H9 (cell line): ENCODE results near the gene OTUD3. TPM values are rescaled to one million over a fixed set of nuclear protein-coding genes. Genes with fewer than 3 reads are reported as not detected.
"Not testable (repeated sequence)": the region's sequence is repeated elsewhere in the genome, so short reads cannot be mapped to it uniquely, and the experiment has no call there.

Experiments used
- DNase-seq: peaks from one replicate; pipeline ENCODE4 v3.0.0-alpha.2; 2017
- H2AFZ ChIP-seq: one replicate; pipeline ENCODE4 v1.6.1; 2013; ENCODE audit warnings: mild to moderate bottlenecking, low read length, control low read depth, moderate library complexity
- H2AK5ac ChIP-seq: 2 replicates; pipeline ENCODE4 v1.6.1; 2013; ENCODE audit warnings: low read length, control low read depth, mixed read lengths; ENCODE audit not compliant: insufficient read length
- H2BK120ac ChIP-seq: one replicate; pipeline ENCODE4 v1.6.1; 2013; ENCODE audit warnings: low read depth, mild to moderate bottlenecking, low read length, control low read depth, inconsistent platforms; ENCODE audit not compliant: poor library complexity, severe bottlenecking
- H2BK12ac ChIP-seq: 2 replicates; pipeline ENCODE4 v1.6.1; 2013; ENCODE audit warnings: low read length, control low read depth, mixed read lengths, low read depth; ENCODE audit not compliant: insufficient read length
- H2BK15ac ChIP-seq: 2 replicates; pipeline ENCODE4 v1.6.1; 2013; ENCODE audit warnings: low read depth, low read length, control low read depth
- H2BK20ac ChIP-seq: one replicate; pipeline ENCODE4 v1.6.1; 2013; ENCODE audit warnings: low read depth, mild to moderate bottlenecking, low read length, control low read depth, inconsistent platforms; ENCODE audit not compliant: poor library complexity, severe bottlenecking
- H2BK5ac ChIP-seq: 2 replicates; pipeline ENCODE4 v1.6.1; 2013; ENCODE audit warnings: low read length, control low read depth, mixed read lengths; ENCODE audit not compliant: insufficient read length
- H3K14ac ChIP-seq: 2 replicates; pipeline ENCODE4 v1.6.1; 2013; ENCODE audit warnings: low read length, control low read depth; ENCODE audit not compliant: insufficient read depth
- H3K18ac ChIP-seq: 2 replicates; pipeline ENCODE4 v1.6.1; 2013; ENCODE audit warnings: low read depth, mild to moderate bottlenecking, mixed read lengths, low read length, control low read depth; ENCODE audit not compliant: insufficient read length
- H3K23ac ChIP-seq: 2 replicates; pipeline ENCODE4 v1.6.1; 2013; ENCODE audit warnings: low read length, control low read depth, mixed read lengths, low read depth; ENCODE audit not compliant: insufficient read length
- H3K23me2 ChIP-seq: 2 replicates; pipeline ENCODE4 v1.6.1; 2013; ENCODE audit warnings: low read depth, mild to moderate bottlenecking, mixed read lengths, low read length, control low read depth; ENCODE audit not compliant: insufficient read length, poor library complexity, severe bottlenecking
- H3K27ac ChIP-seq: 2 replicates; pipeline ENCODE4 v1.5.1; 2013; ENCODE audit warnings: low read length, control low read depth, mixed read lengths, low read depth; ENCODE audit not compliant: insufficient read length
- H3K27me3 ChIP-seq: 2 replicates; pipeline ENCODE4 v1.6.1; 2013; ENCODE audit warnings: low read length, control low read depth, inconsistent platforms; ENCODE audit not compliant: insufficient read depth
- H3K4ac ChIP-seq: 2 replicates; pipeline ENCODE4 v1.6.1; 2013; ENCODE audit warnings: low read depth, mild to moderate bottlenecking, control low read depth, inconsistent platforms, low read length, moderate library complexity
- H3K4me1 ChIP-seq: 2 replicates; pipeline ENCODE4 v1.6.1; 2013; ENCODE audit warnings: low read length, control low read depth, inconsistent platforms; ENCODE audit not compliant: insufficient read depth
- H3K4me2 ChIP-seq: 2 replicates; pipeline ENCODE4 v1.6.1; 2013; ENCODE audit warnings: low read length, control low read depth, mixed read lengths; ENCODE audit not compliant: insufficient read length, insufficient read depth
- H3K56ac ChIP-seq: 2 replicates; pipeline ENCODE4 v1.6.1; 2013; ENCODE audit warnings: low read depth, mild to moderate bottlenecking, mixed read lengths, low read length, control low read depth; ENCODE audit not compliant: insufficient read length
- H3K79me1 ChIP-seq: 2 replicates; pipeline ENCODE4 v1.6.1; 2013; ENCODE audit warnings: low read depth, mild to moderate bottlenecking, moderate library complexity, low read length, control low read depth, inconsistent platforms; ENCODE audit not compliant: insufficient read depth, poor library complexity, severe bottlenecking
- H3K79me2 ChIP-seq: 2 replicates; pipeline ENCODE4 v1.6.1; 2013; ENCODE audit warnings: low read length, control low read depth, inconsistent platforms; ENCODE audit not compliant: insufficient read depth
- H3K9ac ChIP-seq: 2 replicates; pipeline ENCODE4 v1.6.1; 2013; ENCODE audit warnings: low read length, control low read depth, mixed read lengths; ENCODE audit not compliant: insufficient read length; ENCODE audit errors: extremely low read depth
- H3K9me3 ChIP-seq: one replicate; pipeline ENCODE4 v1.6.1; 2013; ENCODE audit warnings: low read depth, low read length, inconsistent platforms; ENCODE audit not compliant: control insufficient read depth
- H3T11ph ChIP-seq: one replicate; pipeline ENCODE4 v1.6.1; 2013; ENCODE audit warnings: mild to moderate bottlenecking, low read length, control low read depth, inconsistent platforms
- H4K20me1 ChIP-seq: one replicate; pipeline ENCODE4 v1.6.1; 2013; ENCODE audit not compliant: control insufficient read depth, insufficient read length, insufficient read depth
- H4K5ac ChIP-seq: 2 replicates; pipeline ENCODE4 v1.6.1; 2013; ENCODE audit warnings: low read depth, mild to moderate bottlenecking, mixed read lengths, low read length, control low read depth; ENCODE audit not compliant: insufficient read length
- H4K8ac ChIP-seq: replicated peaks from 2 replicates; pipeline ENCODE4 v1.6.1; 2013; ENCODE audit warnings: low read length, control low read depth, mixed read lengths, low read depth; ENCODE audit not compliant: insufficient read length
- H4K91ac ChIP-seq: 2 replicates; pipeline ENCODE4 v1.6.1; 2013; ENCODE audit warnings: low read depth, mild to moderate bottlenecking, moderate library complexity, mixed read lengths, low read length, control low read depth; ENCODE audit not compliant: insufficient read length
- H3K27ac Mint-ChIP-seq, 3 experiments: 2 replicates in 2 of 3; 3 replicates in 1 of 3; pipeline ENCODE4 v1.8.0; 2020 to 2021; ENCODE audit warnings: mixed read lengths in 3 of 3, mild to moderate bottlenecking in 1 of 3, moderate library complexity in 1 of 3
- H3K27me3 Mint-ChIP-seq: 2 replicates; pipeline ENCODE4 v1.8.0; 2021; ENCODE audit warnings: low read depth, mild to moderate bottlenecking, moderate library complexity, mixed read lengths
- H3K36me3 Mint-ChIP-seq, 3 experiments: 2 replicates in 2 of 3; 3 replicates in 1 of 3; pipeline ENCODE4 v1.8.0; 2020 to 2021; ENCODE audit warnings: low read depth in 3 of 3, mixed read lengths in 3 of 3; ENCODE audit not compliant: insufficient read depth in 1 of 3
- H3K4me1 Mint-ChIP-seq, 2 experiments: 2 replicates each; pipeline ENCODE4 v1.8.0; 2020; ENCODE audit warnings: mixed read lengths in 2 of 2
- H3K4me3 Mint-ChIP-seq, 2 experiments: 2 replicates in 1 of 2; 3 replicates in 1 of 2; pipeline ENCODE4 v1.8.0; 2020 to 2021; ENCODE audit warnings: mild to moderate bottlenecking in 2 of 2, mixed read lengths in 2 of 2, moderate library complexity in 1 of 2
- H3K9me3 Mint-ChIP-seq, 2 experiments: 2 replicates in 1 of 2; 3 replicates in 1 of 2; pipeline ENCODE4 v1.8.0; 2020; ENCODE audit warnings: mild to moderate bottlenecking in 2 of 2, mixed read lengths in 2 of 2, moderate library complexity in 1 of 2
- WGBS: extraction: QIAGEN DNeasy Blood & Tissue Kit; methylation state at CpG from one replicate; pipeline ENCODE4 v1.1.7; 2013; ENCODE audit warnings: missing lambda C conversion rate, low lambda C conversion rate, mixed read lengths; ENCODE audit not compliant: insufficient read length; ENCODE audit errors: extremely low coverage; 5-methylcytosine and 5-hydroxymethylcytosine counted together
- total RNA-seq: library from RNA; stranded (reverse); gene quantifications from 2 replicates; pipeline ENCODE4 v1.2.1, GENCODE V29; 2021
- TF ChIP-seq, protein P1 (sequence below): fragments of 200-600 bp; sonication (generic); conservative IDR thresholded peaks from 3 replicates; pipeline ENCODE4 v1.8.0; 2021; ENCODE audit warnings: antibody characterized with exemption, mild to moderate bottlenecking

Gene OTUD3
- total RNA-seq, 1 experiment from 2014 or later: 12.0 TPM

DNA sequence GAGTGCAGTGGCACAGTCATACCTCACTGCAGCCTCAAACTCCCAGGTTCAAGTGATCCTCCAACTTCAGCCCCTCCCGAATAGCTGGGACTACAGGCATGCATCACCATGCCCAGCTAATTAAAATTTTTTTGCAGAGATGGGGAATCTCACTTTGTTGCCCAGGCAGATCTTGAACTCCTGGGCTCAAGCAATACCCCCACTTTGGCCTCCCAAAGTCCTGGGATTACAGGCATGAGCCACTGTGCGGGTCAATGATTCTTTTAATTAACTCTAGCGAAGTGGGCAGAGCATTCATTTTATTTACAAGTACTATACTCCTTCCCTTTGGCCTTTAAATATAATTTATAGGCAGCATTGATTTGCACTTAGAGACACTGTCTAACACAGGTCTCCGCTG lies 2.5 kb upstream of the OTUD3 start:
- Histone ChIP-seq H3K27me3 (no peaks in the 10 kb centered on the region), H4K20me1 (no peaks in the 10 kb centered on the region), H2BK12ac (no peak overlapping the region), H2AK5ac (no peak overlapping the region), H2BK120ac (no peak overlapping the region), H2BK20ac (no peak overlapping the region), H4K91ac (no peak overlapping the region), H3K23me2 (peaks cover 7% of the 10 kb centered on the region), H3K4me1 (no peaks in the 10 kb centered on the region), H3K14ac (no peak overlapping the region), H2AFZ (no peak overlapping the region), H3K23ac (no peak overlapping the region), H3K56ac (no peak overlapping the region), H4K5ac (no peak overlapping the region), H3K9me3 (no peaks in the 10 kb centered on the region), H2BK15ac (no peak overlapping the region), H3K27ac (no peak overlapping the region), H3K4ac (no peak overlapping the region), H3K9ac (no peak overlapping the region), H3K79me2 (peaks cover 12% of the 10 kb centered on the region; the same call in 1 of the 2 replicates), H4K8ac (no peak overlapping the region), H3K18ac (no peak overlapping the region), H3T11ph (no peak overlapping the region), H3K79me1 (no peaks in the 10 kb centered on the region), H2BK5ac (no peak overlapping the region), H3K4me2 (no peak overlapping the region)
- H3K27me3 Mint-ChIP-seq: no peaks in the 10 kb centered on the region; the same call in none of the 2 replicates
- peaks cover 0 to 7% of the 10 kb centered on the region in 2 experiments; a peak in 2 of 5 replicates for H3K9me3 Mint-ChIP-seq
- H3K4me3 Mint-ChIP-seq: no peak overlapping the region
- H3K27ac Mint-ChIP-seq: no peak overlapping the region
- WGBS: no CpG with 5 or more reads among the region's 4 CpGs
- peaks cover 18 to 22% of the 10 kb centered on the region in 2 experiments for H3K4me1 Mint-ChIP-seq
- no peak for DNase-seq
- H3K36me3 Mint-ChIP-seq: no peaks in the 10 kb centered on the region; a peak in 2 of 7 replicates
- TF ChIP-seq, protein P1, sequence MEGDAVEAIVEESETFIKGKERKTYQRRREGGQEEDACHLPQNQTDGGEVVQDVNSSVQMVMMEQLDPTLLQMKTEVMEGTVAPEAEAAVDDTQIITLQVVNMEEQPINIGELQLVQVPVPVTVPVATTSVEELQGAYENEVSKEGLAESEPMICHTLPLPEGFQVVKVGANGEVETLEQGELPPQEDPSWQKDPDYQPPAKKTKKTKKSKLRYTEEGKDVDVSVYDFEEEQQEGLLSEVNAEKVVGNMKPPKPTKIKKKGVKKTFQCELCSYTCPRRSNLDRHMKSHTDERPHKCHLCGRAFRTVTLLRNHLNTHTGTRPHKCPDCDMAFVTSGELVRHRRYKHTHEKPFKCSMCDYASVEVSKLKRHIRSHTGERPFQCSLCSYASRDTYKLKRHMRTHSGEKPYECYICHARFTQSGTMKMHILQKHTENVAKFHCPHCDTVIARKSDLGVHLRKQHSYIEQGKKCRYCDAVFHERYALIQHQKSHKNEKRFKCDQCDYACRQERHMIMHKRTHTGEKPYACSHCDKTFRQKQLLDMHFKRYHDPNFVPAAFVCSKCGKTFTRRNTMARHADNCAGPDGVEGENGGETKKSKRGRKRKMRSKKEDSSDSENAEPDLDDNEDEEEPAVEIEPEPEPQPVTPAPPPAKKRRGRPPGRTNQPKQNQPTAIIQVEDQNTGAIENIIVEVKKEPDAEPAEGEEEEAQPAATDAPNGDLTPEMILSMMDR: no peak

DNA sequence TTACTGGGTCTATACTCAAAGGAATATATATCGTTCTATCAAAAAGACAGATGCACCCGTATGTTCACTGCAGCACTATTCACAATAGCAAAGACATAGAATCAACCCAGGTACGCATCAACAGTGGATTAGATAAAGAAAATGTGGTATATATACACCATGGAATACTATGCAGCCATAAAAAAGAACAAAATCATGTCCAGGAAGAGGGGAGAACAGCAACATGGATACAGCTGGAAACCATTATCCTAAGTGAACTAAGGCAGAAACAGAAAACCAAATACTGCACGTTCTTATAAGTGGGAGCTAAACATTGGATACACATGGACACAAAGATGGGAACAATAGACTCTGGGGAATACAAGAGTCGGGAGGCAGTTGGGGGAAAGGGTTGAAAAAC lies 1.4 kb upstream of the OTUD3 start:
- not testable (repeated sequence) for H3K9me3 Mint-ChIP-seq, H4K8ac ChIP-seq, H3K23ac ChIP-seq, H3K27ac ChIP-seq, H3K18ac ChIP-seq, H3K36me3 Mint-ChIP-seq, H2AFZ ChIP-seq, H3K9me3 ChIP-seq, H3K23me2 ChIP-seq, H2BK15ac ChIP-seq, H3K14ac ChIP-seq, H3K27me3 ChIP-seq, H3T11ph ChIP-seq, H3K4ac ChIP-seq, H4K5ac ChIP-seq, H2BK5ac ChIP-seq, H3K27ac Mint-ChIP-seq, H2BK120ac ChIP-seq, H2BK12ac ChIP-seq, H3K56ac ChIP-seq, H3K27me3 Mint-ChIP-seq, DNase-seq, H4K91ac ChIP-seq, H4K20me1 ChIP-seq, H2AK5ac ChIP-seq, H2BK20ac ChIP-seq, H3K79me1 ChIP-seq, H3K9ac ChIP-seq, H3K4me1 ChIP-seq, H3K4me2 ChIP-seq
- no CpG with 5 or more reads among the region's 5 CpGs for WGBS
- Mint-ChIP-seq H3K4me1 (peaks cover 18 to 22% of the 10 kb centered on the region in 2 experiments), H3K4me3 (0 out of 5 replicates have a peak overlapping the region, but pooled peaks of 1 of the 2 experiments have one; percentile 18)
- peaks cover 20% of the 10 kb centered on the region; the same call in 1 of the 2 replicates for H3K79me2 ChIP-seq
